A673 (cell line): ENCODE measurements around the gene VPS8. TPM values are rescaled to one million over a fixed set of nuclear protein-coding genes. Genes with fewer than 3 reads are reported as not detected.

Source experiments
- BruUV-seq: library from RNA; stranded (reverse); fragments of 400-500 nt; replicated peaks from 2 replicates; lab custom pipeline; 2021; lab: Mats Ljungman, UMichigan
- CTCF ChIA-PET: fragments of 300-600 bp; sonication (Branson Sonifier 250); formaldehyde crosslinking; loops from one replicate; lab custom pipeline; 2022; ENCODE audit warnings: antibody characterized with exemption; lab: Charles Lee
- POLR2A ChIA-PET: fragments of 300-600 bp; sonication (Branson Sonifier 250); formaldehyde crosslinking; loops from one replicate; lab custom pipeline; 2022; ENCODE audit warnings: antibody characterized with exemption; ENCODE audit not compliant: low non-redundant PET; lab: Charles Lee
- DNase-seq: peaks from one replicate; pipeline ENCODE4 v3.0.0-alpha.2; 2015; ENCODE audit warnings: low spot score
- H3K27ac ChIP-seq: fragments of 200-600 bp; sonication (generic); 2 replicates; pipeline ENCODE4 v1.5.1; 2016; ENCODE audit warnings: mixed run types, low read depth, mild to moderate bottlenecking, mixed read lengths, antibody characterized with exemption, low read length; ENCODE audit not compliant: poor library complexity, severe bottlenecking
- H3K27me3 ChIP-seq: fragments of 200-600 bp; sonication (generic); replicated peaks from 2 replicates; pipeline ENCODE4 v1.6.1; 2017; ENCODE audit warnings: mixed run types, low read depth, mild to moderate bottlenecking, mixed read lengths, antibody characterized with exemption, low read length; ENCODE audit not compliant: insufficient read depth, poor library complexity
- H3K36me3 ChIP-seq: fragments of 200-600 bp; sonication (generic); 2 replicates; pipeline ENCODE4 v1.6.1; 2016; ENCODE audit warnings: mixed run types, mild to moderate bottlenecking, mixed read lengths, antibody characterized with exemption, low read length; ENCODE audit not compliant: insufficient read depth, poor library complexity, severe bottlenecking
- H3K4me1 ChIP-seq: fragments of 200-600 bp; sonication (generic); 2 replicates; pipeline ENCODE4 v1.6.1; 2017; ENCODE audit warnings: mixed run types, mild to moderate bottlenecking, mixed read lengths, antibody characterized with exemption, low read length; ENCODE audit not compliant: insufficient read depth, poor library complexity, severe bottlenecking
- H3K4me3 ChIP-seq: fragments of 200-600 bp; sonication (generic); 2 replicates; pipeline ENCODE4 v1.5.1; 2016; ENCODE audit warnings: low read depth, mixed run types, mild to moderate bottlenecking, mixed read lengths, low read length; ENCODE audit not compliant: poor library complexity, severe bottlenecking
- H3K9me3 ChIP-seq: fragments of 200-600 bp; sonication (generic); 2 replicates; pipeline ENCODE4 v1.6.1; 2016; ENCODE audit warnings: mixed run types, low read depth, mild to moderate bottlenecking, mixed read lengths, antibody characterized with exemption, low read length; ENCODE audit not compliant: poor library complexity, severe bottlenecking
- EZH2 ChIP-seq: fragments of 200-600 bp; sonication (generic); IDR thresholded peaks from 2 replicates; pipeline ENCODE4 v1.6.1; 2017; ENCODE audit warnings: borderline replicate concordance, low read depth, mild to moderate bottlenecking, mixed read lengths, antibody characterized with exemption, low read length; ENCODE audit not compliant: poor library complexity, severe bottlenecking
- intact Hi-C: fragments of 100-400 bp; cut with micrococcal nuclease; formaldehyde crosslinking; loops from one replicate; pipeline ENCODE4 v1.10.0; 2022; ENCODE audit not compliant: unreplicated experiment
- total RNA-seq: library from RNA; stranded (reverse); gene quantifications from 2 replicates; pipeline ENCODE4 v1.2.3, GENCODE V29; 2021
- TF ChIP-seq, protein P1 (sequence below): fragments of 300-800, 200-600 bp; sonication (generic); conservative IDR thresholded peaks from 2 replicates; pipeline ENCODE4 v1.5.1; 2017; ENCODE audit warnings: low read depth, mild to moderate bottlenecking, antibody characterized with exemption, low read length, moderate library complexity, mixed read lengths

Gene VPS8
- total RNA-seq, 1 experiment from 2014 or later = 42.3 TPM

- no peaks in the 10 kb centered on the region for H3K4me1 ChIP-seq
- CTCF ChIA-PET = no interaction called here
- intact Hi-C loops = no loop called here
- H3K4me3 ChIP-seq = no peak overlapping the region
- H3K27me3 ChIP-seq = no peaks in the 10 kb centered on the region
- POLR2A ChIA-PET = no interaction called here
- no peaks in the 10 kb centered on the region for H3K36me3 ChIP-seq
- DNase-seq = no peak
- TF ChIP-seq, protein P1, sequence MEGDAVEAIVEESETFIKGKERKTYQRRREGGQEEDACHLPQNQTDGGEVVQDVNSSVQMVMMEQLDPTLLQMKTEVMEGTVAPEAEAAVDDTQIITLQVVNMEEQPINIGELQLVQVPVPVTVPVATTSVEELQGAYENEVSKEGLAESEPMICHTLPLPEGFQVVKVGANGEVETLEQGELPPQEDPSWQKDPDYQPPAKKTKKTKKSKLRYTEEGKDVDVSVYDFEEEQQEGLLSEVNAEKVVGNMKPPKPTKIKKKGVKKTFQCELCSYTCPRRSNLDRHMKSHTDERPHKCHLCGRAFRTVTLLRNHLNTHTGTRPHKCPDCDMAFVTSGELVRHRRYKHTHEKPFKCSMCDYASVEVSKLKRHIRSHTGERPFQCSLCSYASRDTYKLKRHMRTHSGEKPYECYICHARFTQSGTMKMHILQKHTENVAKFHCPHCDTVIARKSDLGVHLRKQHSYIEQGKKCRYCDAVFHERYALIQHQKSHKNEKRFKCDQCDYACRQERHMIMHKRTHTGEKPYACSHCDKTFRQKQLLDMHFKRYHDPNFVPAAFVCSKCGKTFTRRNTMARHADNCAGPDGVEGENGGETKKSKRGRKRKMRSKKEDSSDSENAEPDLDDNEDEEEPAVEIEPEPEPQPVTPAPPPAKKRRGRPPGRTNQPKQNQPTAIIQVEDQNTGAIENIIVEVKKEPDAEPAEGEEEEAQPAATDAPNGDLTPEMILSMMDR = no peak
- TF ChIP-seq EZH2 = no peak
- no TSS peak for BruUV-seq
- no peaks in the 10 kb centered on the region for H3K9me3 ChIP-seq
- no peak overlapping the region for H3K27ac ChIP-seq
Measured at GRCh38 chr3:184767377-184767776, 44.6 kb upstream of the VPS8 start.

DNA sequence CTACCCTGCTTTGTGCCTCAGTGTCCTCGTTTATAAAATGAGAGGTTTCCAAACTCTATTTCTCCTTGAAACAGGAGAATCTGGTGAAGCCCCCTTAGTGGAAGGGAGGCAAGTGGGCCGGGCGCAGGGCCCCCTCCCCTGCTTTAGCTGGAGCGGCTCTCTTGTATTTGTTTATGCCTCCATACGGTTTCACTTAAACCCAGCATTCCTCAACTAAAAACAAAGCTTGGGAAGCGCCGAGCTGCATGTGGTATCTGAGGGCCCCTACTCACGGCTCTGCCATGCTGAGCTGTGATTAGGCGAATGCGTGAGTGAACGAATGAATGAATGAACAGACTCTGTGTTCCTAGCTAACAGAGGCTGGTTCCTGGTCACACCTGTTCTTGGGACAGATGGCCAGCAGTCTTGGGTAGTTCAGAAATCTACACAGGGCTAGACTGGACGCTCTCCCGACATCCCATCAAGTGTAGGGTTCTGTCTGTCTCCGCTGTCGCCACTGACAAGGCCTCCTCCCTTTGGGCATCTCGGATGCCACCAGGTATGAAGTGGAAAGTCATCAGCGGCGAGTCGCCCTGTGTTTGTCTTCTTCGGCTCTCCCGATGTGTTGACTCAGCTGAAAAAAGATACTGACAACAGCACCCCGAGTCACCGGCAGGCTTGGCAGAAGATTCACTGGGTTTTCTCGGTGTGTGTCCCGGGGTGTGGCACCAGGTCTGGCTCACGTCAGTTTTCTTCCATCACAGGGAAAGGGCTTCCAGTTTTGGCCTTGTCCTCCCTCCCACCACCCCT, 42.4 kb upstream of the VPS8 start:
- Histone ChIP-seq H3K9me3 (no peaks in the 10 kb centered on the region), H3K4me3 (no peak overlapping the region)
- BruUV-seq = no TSS peak

GRCh38 chr3:184770541-184770940, 41.4 kb upstream of the VPS8 start:
- H3K9me3 ChIP-seq = no peaks in the 10 kb centered on the region
- H3K27me3 ChIP-seq = no peaks in the 10 kb centered on the region
- BruUV-seq = no TSS peak
- ChIA-PET CTCF (no interaction called here), POLR2A (no interaction called here)
- H3K4me1 ChIP-seq = no peaks in the 10 kb centered on the region
- no peak for DNase-seq
- intact Hi-C loops = no loop called here
- H3K27ac ChIP-seq = no peak overlapping the region
- H3K4me3 ChIP-seq = no peak overlapping the region
- TF ChIP-seq EZH2 = no peak
- TF ChIP-seq, protein P1 = no peak
- no peaks in the 10 kb centered on the region for H3K36me3 ChIP-seq

More for the DNA sequence above, 42.4 kb upstream of the VPS8 start:
- Histone ChIP-seq H3K36me3 (no peaks in the 10 kb centered on the region), H3K4me1 (no peaks in the 10 kb centered on the region), H3K27me3 (no peaks in the 10 kb centered on the region), H3K27ac (no peak overlapping the region)
- intact Hi-C loops = no loop called here
- POLR2A ChIA-PET = no interaction called here
- no peak for DNase-seq
- no peak for TF ChIP-seq EZH2
- TF ChIP-seq, protein P1 = no peak
- CTCF ChIA-PET = no interaction called here
